GM18858 (cell line): ENCODE data around the gene SWI5.
"Not testable (repeated sequence)": the region's sequence is repeated elsewhere in the genome, so short reads cannot be mapped to it uniquely, and the experiment has no call there.

ENCODE experiments used
- ATAC-seq: cut with Tn5 transposase; IDR thresholded peaks from one replicate; pipeline ENCODE4 v1.9.1; 2021; ENCODE audit not compliant: unreplicated experiment

Gene SWI5

DNA sequence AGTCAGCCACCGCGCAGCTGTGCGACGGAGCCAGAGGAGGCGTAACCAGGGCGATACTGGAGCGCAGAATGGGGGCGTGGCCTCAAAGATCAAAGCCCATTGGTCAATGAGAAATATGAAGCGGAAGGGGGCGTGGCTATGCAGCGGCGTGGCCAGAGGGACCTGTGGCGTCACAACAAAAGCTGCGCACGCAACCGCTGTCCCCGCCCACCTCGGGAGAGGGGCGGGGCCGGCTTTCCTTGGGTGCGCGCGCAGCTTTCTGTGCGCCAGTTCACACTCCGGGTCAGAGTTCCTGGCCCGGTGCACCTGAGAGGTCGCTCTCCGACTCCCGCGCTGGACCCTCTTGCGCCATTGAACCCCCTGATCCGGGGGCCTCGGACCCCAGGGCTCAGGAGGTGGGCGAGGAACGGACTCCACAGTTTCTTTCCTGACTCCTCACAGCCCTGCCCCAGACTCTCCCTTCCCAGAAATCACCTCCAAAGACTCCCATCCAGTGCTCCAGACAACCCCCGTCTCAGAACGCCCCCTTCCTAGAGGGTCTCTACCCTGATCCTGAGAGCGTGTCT lies at the start of gene SWI5:
Gene SWI5 (plus strand): TSS at position 269 of the 566 bp plus-strand sequence.
- peak; percentile 89 for ATAC-seq

- ATAC-seq, result no peak
Measured at GRCh38 chr9:128226412-128226801, 49.7 kb upstream of the SWI5 start.

DNA sequence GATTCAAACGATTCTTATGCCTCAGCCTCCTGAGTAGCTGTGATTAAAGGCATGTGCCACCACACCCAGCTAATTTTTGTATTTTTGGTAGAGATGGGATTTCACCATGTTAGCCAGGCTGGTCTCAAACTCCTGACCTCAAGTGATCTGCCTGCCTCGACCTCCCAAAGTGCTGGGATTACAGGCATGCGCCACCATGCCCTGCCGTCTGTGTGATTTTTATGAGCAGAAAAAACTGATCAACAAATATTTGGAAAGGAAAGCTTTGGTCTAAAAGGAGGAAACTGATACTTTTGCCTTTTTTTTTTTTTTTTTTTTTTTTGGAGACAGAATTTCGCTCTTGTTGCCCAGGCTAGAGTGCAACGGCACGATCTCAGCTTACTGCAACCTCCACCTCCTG lies 45.2 kb upstream of the SWI5 start:
- ATAC-seq, result not testable (repeated sequence)

DNA sequence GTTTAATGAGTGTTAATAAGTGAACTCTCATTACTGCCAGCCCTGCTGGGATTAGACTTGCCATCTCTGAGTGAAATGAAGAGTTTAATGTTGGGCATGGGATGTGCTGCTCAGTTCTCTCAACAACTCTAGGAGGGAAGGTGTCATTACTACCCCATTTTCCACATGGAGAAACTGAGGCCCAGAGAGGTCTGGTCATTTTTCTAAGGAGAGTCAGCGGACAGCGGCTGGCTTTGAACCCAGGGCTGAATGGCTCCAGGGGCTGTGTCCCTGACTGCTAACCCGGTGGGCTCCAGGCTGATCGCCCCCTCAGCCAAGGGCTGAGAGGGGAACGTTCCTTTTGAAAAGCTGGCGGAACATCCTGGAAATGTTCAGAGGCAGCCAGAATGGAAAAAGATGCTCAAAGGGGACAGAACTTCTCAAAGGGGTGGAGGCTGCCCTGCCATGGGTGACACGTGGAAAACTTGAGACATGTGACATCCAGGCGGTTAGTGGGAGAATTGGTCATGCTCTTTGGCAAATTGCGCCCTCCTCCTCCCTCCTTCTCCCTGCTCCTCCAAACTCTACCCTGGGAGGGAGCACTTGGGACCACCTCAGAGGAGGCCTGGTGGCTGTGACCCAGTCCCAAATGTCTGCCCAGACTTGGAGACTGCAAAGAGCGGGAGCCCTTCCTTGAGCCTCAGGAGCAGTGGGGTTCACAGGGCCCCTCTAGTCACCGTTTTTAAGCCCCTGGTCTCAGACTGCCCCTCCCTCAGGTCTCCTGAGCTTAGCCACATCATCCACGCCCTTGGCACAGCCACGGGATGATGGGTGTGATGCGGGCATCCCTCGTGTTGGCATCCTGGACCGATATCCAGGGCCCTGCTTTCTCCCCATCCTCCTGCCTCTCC lies 44.2 kb upstream of the SWI5 start:
- no peak for ATAC-seq

DNA sequence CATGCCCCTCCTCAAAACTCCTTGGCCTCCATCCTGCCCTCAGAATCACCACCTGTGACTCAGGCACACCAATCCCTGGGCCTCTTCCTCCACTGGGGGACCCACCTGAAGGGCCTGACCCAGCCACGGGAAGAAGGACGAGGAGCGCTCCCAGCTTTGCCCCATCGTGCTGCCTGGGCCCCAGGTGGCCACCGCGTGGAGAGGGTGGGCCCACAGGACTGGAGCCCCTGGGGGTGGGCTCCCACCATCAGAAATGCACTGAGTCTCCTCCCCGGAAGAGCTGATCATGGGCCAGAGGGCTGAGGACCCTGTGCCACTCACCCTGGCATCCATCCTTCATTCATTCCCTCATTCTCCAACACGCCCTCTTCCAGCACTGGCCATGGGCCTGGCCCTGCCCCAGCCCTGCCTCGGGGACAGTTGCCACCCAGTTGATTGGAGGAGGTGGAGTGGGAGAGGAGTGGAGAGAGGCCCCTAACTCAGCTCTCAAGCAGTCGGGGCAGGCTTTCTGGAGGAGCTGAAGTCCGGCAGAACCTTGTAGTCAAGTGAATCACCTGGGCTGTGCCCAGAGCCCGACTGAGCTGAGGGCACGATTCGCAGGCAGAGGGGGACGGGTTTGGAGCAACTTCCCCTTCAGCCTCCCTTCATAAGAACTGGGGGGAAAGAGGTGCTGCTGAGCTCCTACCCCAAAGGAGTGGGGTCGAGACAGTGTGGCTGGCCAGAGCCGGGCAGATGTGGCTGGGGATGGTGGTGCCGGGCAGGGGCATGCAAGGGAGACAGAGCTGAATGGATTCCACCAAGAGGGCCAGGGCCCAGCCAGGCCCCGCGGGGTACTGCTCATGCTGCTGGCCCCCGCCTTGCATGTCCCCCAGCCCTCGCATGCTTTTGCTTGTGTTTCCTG lies 43.3 kb upstream of the SWI5 start:
- no peak for ATAC-seq

DNA sequence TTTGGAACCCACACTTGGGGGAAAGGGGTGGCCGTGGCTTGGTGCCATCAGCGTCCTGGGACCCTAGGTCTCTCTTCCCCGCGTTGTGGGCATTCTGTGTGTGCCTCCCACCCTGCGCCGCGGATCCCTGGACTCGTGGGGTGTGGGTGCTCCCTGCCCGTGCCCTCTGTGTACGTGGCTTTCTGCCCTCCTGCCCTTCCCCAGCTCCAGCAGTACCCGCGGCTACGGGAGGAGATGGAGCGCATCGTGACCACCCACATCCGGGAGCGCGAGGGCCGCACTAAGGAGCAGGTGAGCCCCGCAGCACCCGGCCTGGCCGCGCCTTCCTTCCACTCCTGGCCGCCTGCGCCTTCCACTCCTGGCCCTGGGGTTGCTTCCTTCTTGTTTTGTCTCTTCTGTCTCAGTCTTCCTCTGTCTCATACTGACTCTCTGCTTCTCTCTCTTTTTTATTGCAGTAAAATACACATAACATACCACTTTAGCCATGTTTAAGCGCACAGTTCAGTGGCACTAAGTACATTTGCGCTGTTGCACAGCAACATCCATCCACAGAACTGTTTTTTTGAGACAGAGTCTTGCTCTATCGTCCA lies 42.2 kb upstream of the SWI5 start:
- no peak for ATAC-seq

DNA sequence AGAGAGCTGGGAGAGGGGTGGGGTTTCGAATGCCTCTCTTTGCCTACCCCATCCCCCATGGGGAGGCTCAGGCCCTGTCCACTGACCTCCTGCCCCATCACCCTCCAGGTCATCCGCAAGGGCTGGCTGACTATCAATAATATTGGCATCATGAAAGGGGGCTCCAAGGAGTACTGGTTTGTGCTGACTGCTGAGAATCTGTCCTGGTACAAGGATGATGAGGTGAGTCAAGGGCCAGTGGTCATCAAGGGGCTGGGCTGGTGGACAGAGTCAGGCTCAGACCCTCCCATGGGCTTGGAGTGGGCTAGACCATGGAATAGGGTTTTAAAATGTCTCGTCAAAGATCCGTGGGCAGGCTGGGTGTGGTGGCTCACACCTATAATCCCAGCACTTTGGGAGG lies 34.0 kb upstream of the SWI5 start:
- no peak for ATAC-seq

DNA sequence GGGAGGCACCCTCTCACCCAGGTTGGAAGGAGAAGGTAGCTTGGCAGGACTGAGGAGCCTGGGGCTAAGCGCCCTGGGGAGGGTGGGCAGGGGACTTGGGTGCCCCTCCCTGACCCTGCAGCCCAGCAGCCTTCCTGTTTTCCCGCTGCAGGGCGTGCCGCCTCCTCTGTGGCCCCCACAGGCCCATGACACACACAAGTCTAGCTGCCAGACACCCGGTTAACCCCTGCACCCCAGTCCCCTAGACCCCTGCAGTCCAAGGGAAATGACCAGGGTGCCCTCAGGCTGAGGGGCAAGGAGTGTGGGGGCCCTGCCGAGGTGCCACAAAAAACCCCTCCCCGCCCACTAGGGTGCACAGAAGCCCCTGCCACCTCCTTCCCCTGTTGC lies 33.3 kb upstream of the SWI5 start:
- ATAC-seq, result no peak

DNA sequence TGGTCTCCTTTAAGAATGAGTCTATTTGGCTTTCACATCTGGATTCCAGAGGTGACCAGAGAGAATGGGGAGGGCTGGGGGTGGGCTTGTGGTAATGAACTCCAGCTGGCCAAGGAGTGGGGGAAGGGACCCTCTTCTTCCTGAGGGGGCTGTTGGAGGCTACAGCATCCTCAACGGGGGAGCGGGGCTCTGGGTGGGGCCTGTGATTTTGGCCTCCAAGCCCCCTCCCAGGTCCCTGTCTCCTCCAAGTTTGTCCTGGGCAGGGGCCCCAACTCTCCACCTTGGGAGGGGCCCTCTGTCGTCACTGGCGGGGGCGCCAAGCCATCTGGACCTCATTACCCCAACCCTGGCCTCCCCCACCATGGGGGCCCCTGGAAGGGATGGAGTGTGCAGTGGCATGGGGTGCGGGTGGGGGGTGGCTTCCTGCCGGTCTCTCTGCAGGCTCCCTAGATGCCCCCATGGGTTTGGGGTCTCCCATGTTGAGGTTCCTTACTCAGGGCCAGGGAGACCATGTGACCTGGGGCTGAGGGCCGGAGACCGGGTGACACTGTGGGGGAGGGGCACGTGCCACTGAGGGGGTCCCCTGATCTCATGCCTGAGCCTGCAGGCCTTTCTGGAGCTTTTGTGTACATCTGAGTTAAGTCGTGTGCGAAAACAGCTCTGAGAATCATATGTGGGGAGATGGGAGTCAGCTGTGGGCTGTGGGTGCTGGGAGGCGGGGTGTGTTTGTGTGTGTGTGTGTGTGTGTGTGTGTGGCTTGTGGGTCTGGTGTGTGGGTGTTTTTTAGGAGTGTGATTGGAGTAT lies 32.7 kb upstream of the SWI5 start:
- no peak for ATAC-seq

- no peak for ATAC-seq
Measured at GRCh38 chr9:128244091-128244836, 31.8 kb upstream of the SWI5 start.

- ATAC-seq, result no peak
Measured at GRCh38 chr9:128244837-128245231, 31.2 kb upstream of the SWI5 start.

GRCh38 chr9:128245421-128246151 lies 30.5 kb upstream of the SWI5 start:
- no peak for ATAC-seq

- no peak for ATAC-seq
Measured at GRCh38 chr9:128246471-128246870, 29.6 kb upstream of the SWI5 start.

DNA sequence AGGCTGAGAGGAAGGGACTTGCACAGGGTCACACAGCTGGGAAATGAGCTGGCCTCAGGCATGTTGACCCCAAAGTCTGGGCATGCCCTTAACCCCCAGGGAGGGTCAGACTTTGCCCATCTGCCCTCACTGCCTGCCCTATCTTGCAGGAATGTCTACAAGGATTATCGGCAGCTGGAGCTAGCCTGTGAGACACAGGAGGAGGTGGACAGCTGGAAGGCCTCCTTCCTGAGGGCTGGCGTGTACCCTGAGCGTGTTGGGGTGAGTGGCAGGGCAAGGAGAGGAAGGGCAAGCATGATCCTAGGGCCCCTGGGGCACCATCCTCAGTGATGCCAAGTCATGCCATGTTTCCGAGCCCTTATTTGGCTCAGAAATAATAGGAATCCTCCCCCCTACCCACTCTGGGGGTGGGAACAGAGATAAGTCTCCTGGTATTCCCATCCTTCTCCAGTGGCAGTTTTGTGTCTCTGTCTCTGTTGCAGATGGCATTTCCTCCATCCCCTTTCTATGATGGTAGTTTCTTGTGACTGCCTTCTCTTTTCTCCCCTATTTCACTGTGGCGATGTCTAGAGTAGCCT lies 28.8 kb upstream of the SWI5 start:
- no peak for ATAC-seq

- no peak for ATAC-seq
Measured at GRCh38 chr9:128249558-128249907, 26.5 kb upstream of the SWI5 start.

GRCh38 chr9:128249908-128250838 lies 25.9 kb upstream of the SWI5 start:
- ATAC-seq, result peak; percentile 72

DNA sequence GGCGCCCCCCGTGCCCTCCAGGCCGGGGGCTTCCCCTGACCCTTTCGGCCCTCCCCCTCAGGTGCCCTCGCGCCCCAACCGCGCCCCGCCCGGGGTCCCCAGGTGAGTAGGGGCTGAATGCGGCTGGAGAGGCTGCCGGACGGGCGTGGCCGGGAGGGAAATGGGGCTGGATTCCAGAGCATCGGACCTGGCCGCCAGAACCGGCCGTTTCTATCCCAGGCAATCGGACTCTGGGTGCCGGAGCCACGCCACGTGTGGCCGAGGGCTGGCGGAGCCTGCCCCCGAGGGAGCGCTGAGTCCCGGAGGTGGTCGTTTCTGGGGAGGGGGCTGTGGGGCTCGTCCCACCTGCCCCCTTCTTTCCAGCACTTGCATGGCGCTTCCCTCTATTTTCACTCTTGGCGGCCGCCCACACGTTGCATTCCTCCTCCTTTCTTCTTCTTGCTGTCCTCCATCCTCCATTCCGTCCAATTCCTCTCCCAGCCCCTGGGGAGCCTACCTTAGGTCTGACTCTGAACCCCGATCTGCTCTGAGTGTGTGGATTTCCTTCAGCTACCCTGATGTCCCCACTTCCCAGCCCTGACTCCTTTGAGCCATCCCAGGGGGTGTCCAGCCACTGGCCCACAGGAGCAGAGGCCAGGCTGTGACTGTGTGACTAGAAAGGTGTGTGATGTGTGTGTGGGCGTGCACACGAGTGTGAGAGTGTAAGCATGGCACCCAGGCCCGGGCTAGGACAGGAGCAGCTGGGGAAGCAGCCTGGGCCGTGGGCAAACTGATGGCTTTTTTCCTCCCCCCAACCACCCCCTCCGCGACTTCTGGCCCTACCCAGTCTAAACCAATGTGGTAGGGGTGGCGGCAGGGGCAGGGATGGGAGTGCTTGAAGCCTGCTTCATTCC lies 25.0 kb upstream of the SWI5 start:
- ATAC-seq, result peak; percentile 7
